HepG2 (cell line): ENCODE results near the gene TMEM214. TPM values are rescaled to one million over a fixed set of nuclear protein-coding genes. Genes with fewer than 3 reads are reported as not detected.

Experiments used
- ARID2 ChIP-seq: sonication (generic); formaldehyde crosslinking; IDR thresholded peaks from 2 replicates; pipeline ENCODE4 v1.8.1; 2022; ENCODE audit warnings: mild to moderate bottlenecking, missing genetic modification reagents, borderline replicate concordance
- GFI1 ChIP-seq: sonication (generic); formaldehyde crosslinking; IDR thresholded peaks from 2 replicates; pipeline ENCODE4 v1.5.0; 2020; ENCODE audit warnings: missing genetic modification reagents, mild to moderate bottlenecking, borderline replicate concordance
- HHEX ChIP-seq: IDR thresholded peaks from 2 replicates; pipeline ENCODE4 v1.6.1; 2016; ENCODE audit warnings: control low read depth
- HNF4A ChIP-seq: sonication (generic); formaldehyde crosslinking; IDR thresholded peaks from 2 replicates; pipeline ENCODE4 v1.4.0; 2020; ENCODE audit warnings: missing genetic modification reagents
- MEIS2 ChIP-seq: sonication (generic); formaldehyde crosslinking; IDR thresholded peaks from 2 replicates; pipeline ENCODE4 v1.9.0; 2021; ENCODE audit warnings: mild to moderate bottlenecking, missing genetic modification reagents
- SIN3B ChIP-seq: fragments of 150-350 bp; IDR thresholded peaks from 2 replicates; pipeline ENCODE4 v1.6.1; 2014; ENCODE audit warnings: low read length
- ZNF275 ChIP-seq: sonication (generic); formaldehyde crosslinking; IDR thresholded peaks from 2 replicates; pipeline ENCODE4 v1.8.0; 2022; ENCODE audit warnings: missing genetic modification reagents, mild to moderate bottlenecking, inconsistent platforms, borderline replicate concordance
- ZNF335 ChIP-seq: sonication (generic); formaldehyde crosslinking; IDR thresholded peaks from 2 replicates; pipeline ENCODE4 v1.4.0; 2020; ENCODE audit warnings: missing genetic modification reagents
- ZNF646 ChIP-seq: sonication (generic); formaldehyde crosslinking; IDR thresholded peaks from 2 replicates; pipeline ENCODE4 v1.9.0; 2021; ENCODE audit warnings: mild to moderate bottlenecking, missing genetic modification reagents
- ZNF761 ChIP-seq: sonication (generic); formaldehyde crosslinking; conservative IDR thresholded peaks from 2 replicates; pipeline ENCODE4 v1.4.0; 2020; ENCODE audit warnings: mild to moderate bottlenecking, missing genetic modification reagents
- ZSCAN21 ChIP-seq: sonication (generic); formaldehyde crosslinking; IDR thresholded peaks from 2 replicates; pipeline ENCODE4 v1.8.0; 2022; ENCODE audit warnings: mild to moderate bottlenecking, missing genetic modification reagents, moderate library complexity, borderline replicate concordance
- polyA plus RNA-seq, 8 experiments: library from polyadenylated mRNA; depleted of rRNA in 3 of 8; stranded (reverse) in 7 of 8; unstranded in 1 of 8; fragments of >200 nt; fragmentation: Illumina TruSeq in 4 of 8; extraction: Trizol in 4 of 8; gene quantifications; 2 replicates each; pipeline versions ENCODE4 v1.2.1 to v1.2.3, GENCODE V29; 2011 to 2016; ENCODE audit warnings: low read depth in 4 of 8, missing spikeins in 1 of 8, mixed read lengths in 1 of 8; ENCODE audit not compliant: insufficient read depth in 1 of 8
- total RNA-seq, 5 experiments: library from RNA; depleted of rRNA; stranded (reverse); fragments of >200 nt; fragmentation: Illumina TruSeq; extraction: Trizol; gene quantifications; 2 replicates each; pipeline ENCODE4 v1.2.3, GENCODE V29; 2016; ENCODE audit warnings: low read depth in 1 of 5
- TF ChIP-seq, protein P1 (sequence below): sonication (generic); formaldehyde crosslinking; IDR thresholded peaks from 2 replicates; pipeline ENCODE4 v1.9.0; 2021; ENCODE audit warnings: missing genetic modification reagents, borderline replicate concordance
- TF ChIP-seq, protein P2 (sequence below): sonication (generic); formaldehyde crosslinking; IDR thresholded peaks from 2 replicates; pipeline ENCODE4 v1.5.1; 2020; ENCODE audit warnings: mild to moderate bottlenecking, missing genetic modification reagents, borderline replicate concordance

Gene TMEM214
- total and polyA plus RNA-seq, 2 of the 13 experiments (the other 11 are each of a cell fraction or from before 2014, with no cell fraction given) = 58.3 to 132 TPM

DNA sequence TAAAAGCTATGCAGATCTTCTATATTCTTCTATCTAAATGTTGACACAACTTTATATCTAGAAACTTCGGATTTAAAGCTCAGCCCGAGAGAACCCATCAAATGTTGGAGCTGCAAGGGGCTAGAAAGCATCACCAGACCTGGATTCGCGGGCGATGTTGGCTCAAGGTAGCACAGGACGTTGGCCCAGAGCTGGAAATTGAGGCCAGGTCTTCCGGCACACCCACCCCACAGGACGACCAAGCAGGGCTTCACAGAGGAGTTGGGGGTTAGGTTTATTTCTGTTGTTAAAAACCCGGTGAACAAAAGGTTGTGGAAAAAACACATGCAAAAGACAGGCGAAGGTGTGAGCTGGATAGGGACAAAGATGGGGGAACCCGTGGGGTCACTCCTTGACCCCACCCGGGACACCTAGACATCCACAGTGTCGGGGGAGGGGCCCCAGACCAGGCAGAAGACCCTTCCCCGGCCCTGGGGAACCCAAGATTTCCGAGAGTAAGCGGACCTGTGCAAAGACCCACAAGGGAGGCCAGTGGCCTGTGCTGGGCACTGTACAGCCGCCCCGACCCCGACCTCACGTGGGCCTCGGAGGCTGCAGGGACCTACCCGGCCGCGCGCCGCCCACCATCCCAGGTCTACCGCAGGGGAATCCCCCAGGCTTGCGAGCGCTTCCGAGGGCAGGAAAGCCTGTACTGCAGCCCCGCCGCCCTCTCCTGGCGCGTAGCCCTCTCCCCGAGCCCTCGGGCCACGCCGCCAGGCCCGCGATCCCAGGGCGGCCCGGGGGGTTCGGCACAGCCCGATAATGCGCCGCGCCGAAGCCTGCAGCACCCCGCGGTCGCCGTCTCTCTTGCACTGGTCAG is 16.9 kb downstream of the TMEM214 start (continued):
- TF ChIP-seq, protein P1, sequence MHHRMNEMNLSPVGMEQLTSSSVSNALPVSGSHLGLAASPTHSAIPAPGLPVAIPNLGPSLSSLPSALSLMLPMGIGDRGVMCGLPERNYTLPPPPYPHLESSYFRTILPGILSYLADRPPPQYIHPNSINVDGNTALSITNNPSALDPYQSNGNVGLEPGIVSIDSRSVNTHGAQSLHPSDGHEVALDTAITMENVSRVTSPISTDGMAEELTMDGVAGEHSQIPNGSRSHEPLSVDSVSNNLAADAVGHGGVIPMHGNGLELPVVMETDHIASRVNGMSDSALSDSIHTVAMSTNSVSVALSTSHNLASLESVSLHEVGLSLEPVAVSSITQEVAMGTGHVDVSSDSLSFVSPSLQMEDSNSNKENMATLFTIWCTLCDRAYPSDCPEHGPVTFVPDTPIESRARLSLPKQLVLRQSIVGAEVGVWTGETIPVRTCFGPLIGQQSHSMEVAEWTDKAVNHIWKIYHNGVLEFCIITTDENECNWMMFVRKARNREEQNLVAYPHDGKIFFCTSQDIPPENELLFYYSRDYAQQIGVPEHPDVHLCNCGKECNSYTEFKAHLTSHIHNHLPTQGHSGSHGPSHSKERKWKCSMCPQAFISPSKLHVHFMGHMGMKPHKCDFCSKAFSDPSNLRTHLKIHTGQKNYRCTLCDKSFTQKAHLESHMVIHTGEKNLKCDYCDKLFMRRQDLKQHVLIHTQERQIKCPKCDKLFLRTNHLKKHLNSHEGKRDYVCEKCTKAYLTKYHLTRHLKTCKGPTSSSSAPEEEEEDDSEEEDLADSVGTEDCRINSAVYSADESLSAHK (CRISPR knock-in tag) = 0 out of 2 replicates have a peak, but pooled peaks have one; percentile 17
- TF ChIP-seq ZSCAN21 (CRISPR knock-in tag) = peak; percentile 9; the same call in 1 of the 2 replicates
- TF ChIP-seq HHEX (CRISPR knock-in tag) = no peak
- TF ChIP-seq GFI1 = no peak
- TF ChIP-seq HNF4A = no peak
- peak; percentile 66; the same call in 1 of the 2 replicates for TF ChIP-seq ZNF761 (CRISPR knock-in tag)
- TF ChIP-seq ARID2 (CRISPR knock-in tag) = no peak
- no peak for TF ChIP-seq ZNF335 (CRISPR knock-in tag)
- TF ChIP-seq ZNF275 (CRISPR knock-in tag) = no peak
- TF ChIP-seq SIN3B = no peak
- TF ChIP-seq, protein P2, sequence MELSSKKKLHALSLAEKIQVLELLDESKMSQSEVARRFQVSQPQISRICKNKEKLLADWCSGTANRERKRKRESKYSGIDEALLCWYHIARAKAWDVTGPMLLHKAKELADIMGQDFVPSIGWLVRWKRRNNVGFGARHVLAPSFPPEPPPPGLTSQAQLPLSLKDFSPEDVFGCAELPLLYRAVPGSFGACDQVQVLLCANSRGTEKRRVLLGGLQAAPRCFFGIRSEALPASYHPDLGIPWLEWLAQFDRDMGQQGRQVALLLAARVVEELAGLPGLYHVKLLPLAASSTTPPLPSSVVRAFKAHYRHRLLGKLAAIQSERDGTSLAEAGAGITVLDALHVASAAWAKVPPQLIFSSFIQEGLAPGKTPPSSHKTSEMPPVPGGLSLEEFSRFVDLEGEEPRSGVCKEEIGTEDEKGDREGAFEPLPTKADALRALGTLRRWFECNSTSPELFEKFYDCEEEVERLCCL = no peak
- 0 out of 2 replicates have a peak, but pooled peaks have one; percentile 19 for TF ChIP-seq ZNF646 (CRISPR knock-in tag)
- no peak; the same call in 1 of the 2 replicates for TF ChIP-seq MEIS2 (CRISPR knock-in tag)
